ENCODE data around the gene SLC6A1. TPM values are rescaled to one million over a fixed set of nuclear protein-coding genes. Genes with fewer than 3 reads are reported as not detected.

The SLC6A1 gene
- total and polyA plus RNA-seq, 2 of the 4 experiments (the other 2 are of a cell fraction): 0.02 TPM; not detected in 1

GRCh38 chr3:11020764-11021163 is 28.2 kb downstream of the SLC6A1 start:
- Histone ChIP-seq H3K27ac (ENCODE audit: insufficient read depth, low read length) (no peak overlapping the region), H2BK20ac (ENCODE audit: low read depth, low read length) (no peak overlapping the region), H2BK15ac (ENCODE audit: low read depth, low read length) (no peak overlapping the region), H4K20me1 (ENCODE audit: insufficient read depth, low read length) (no peaks in the 10 kb centered on the region), H3K18ac (ENCODE audit: low read depth, low read length) (no peak overlapping the region), H2AFZ (replicated peaks; ENCODE audit: low read length, poor library complexity) (no peak overlapping the region), H3K14ac (replicated peaks; ENCODE audit: low read depth, low read length) (no peak overlapping the region), H2BK5ac (ENCODE audit: low read depth, low read length, poor library complexity, severe bottlenecking) (no peak overlapping the region), H3K9me1 (ENCODE audit: insufficient read depth, low read length) (no peaks in the 10 kb centered on the region), H2AK5ac (ENCODE audit: low read depth, low read length) (no peak overlapping the region), H2AK9ac (replicated peaks; ENCODE audit: low read depth, low read length, poor library complexity) (no peak overlapping the region), H3K9ac (ENCODE audit: low read depth, low read length) (no peak overlapping the region), H3K36me3 (ENCODE audit: control insufficient read depth, insufficient read depth, low read length) (no peaks in the 10 kb centered on the region), H3K79me1 (ENCODE audit: low read depth in 1 of 2, low read length in 2 of 2) (no peaks in the 10 kb centered on the region), H3K4me2 (ENCODE audit: low read depth, low read length) (no peak overlapping the region), H3K4ac (ENCODE audit: low read depth, low read length) (no peak overlapping the region), H3K23ac (ENCODE audit: low read depth, low read length) (no peak overlapping the region), H3K27me3 (ENCODE audit: control insufficient read depth, insufficient read depth, low read length) (peaks cover 24% of the 10 kb centered on the region), H2BK120ac (ENCODE audit: low read depth, low read length) (no peak overlapping the region), H3K56ac (ENCODE audit: extremely low read depth, insufficient read depth, low read length) (no peak overlapping the region), H4K8ac (ENCODE audit: low read depth in 2 of 2, low read length in 2 of 2) (no peak overlapping the region), H4K91ac (ENCODE audit: insufficient read depth, low read depth, low read length) (no peak overlapping the region), H3K4me1 (ENCODE audit: control insufficient read depth, insufficient read depth, low read length) (no peaks in the 10 kb centered on the region), H4K5ac (ENCODE audit: low read depth, low read length) (no peak overlapping the region), H3K9me3 (ENCODE audit: control insufficient read depth, insufficient read depth, low read length) (no peaks in the 10 kb centered on the region), H3K4me3 (ENCODE audit: insufficient read depth, low read depth, low read length) (no peak overlapping the region)
- dilution Hi-C loops (cut with HindIII; ENCODE audit: low sequenced_read_pairs, unreplicated experiment): no loop called here
- WGBS, 2 experiments (ENCODE audit: extremely low coverage in 2 of 2, insufficient read length in 1 of 2): no CpG with 5 or more reads among the region's 2 CpGs
- DNase-seq (no peak), ATAC-seq (ENCODE audit: low read depth) (no peak)
- in situ Hi-C loops (cut with MboI; ENCODE audit: low sequenced_read_pairs): no loop called here
- ChIA-PET CTCF (no interaction called here), POLR2A (ENCODE audit: unreplicated experiment) (no interaction called here)
- TF ChIP-seq CTCF (conservative IDR thresholded peaks at IDR 0.05; ENCODE audit: low read depth, low read length): no peak
- TF ChIP-seq CEBPB (IDR thresholded peaks at IDR 0.05; ENCODE audit: low read depth, low read length): no peak
- TF ChIP-seq MAFK (IDR thresholded peaks at IDR 0.05; ENCODE audit: low read depth, low read length): no peak
- no peak for TF ChIP-seq RAD21 (IDR thresholded peaks at IDR 0.05; ENCODE audit: low read length)
- TF ChIP-seq CHD1 (IDR thresholded peaks at IDR 0.05; ENCODE audit: low read depth, low read length): no peak
- TF ChIP-seq SMC3 (IDR thresholded peaks at IDR 0.05; ENCODE audit: low read depth, low read length): no peak
- TF ChIP-seq, protein P1, sequence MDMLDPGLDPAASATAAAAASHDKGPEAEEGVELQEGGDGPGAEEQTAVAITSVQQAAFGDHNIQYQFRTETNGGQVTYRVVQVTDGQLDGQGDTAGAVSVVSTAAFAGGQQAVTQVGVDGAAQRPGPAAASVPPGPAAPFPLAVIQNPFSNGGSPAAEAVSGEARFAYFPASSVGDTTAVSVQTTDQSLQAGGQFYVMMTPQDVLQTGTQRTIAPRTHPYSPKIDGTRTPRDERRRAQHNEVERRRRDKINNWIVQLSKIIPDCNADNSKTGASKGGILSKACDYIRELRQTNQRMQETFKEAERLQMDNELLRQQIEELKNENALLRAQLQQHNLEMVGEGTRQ (IDR thresholded peaks at IDR 0.05; ENCODE audit: low read depth, low read length): no peak
- no peak for TF ChIP-seq ELK1 (IDR thresholded peaks at IDR 0.05; ENCODE audit: borderline replicate concordance, low read depth, low read length)
- no peak for TF ChIP-seq MXI1 (IDR thresholded peaks at IDR 0.05; ENCODE audit: borderline replicate concordance, low read depth, low read length)
- TF ChIP-seq POLR2A (IDR thresholded peaks at IDR 0.05; ENCODE audit: low read depth, low read length): no peak
- BruUV-seq (replicated peaks): no TSS peak
- intact Hi-C loops (cut with micrococcal nuclease): no loop called here

All from IMR-90 (cell line).